Ishikawa (cell line): ENCODE results near the gene ZRANB1.

Source experiments
- CEBPB ChIP-seq: IDR thresholded peaks from 2 replicates; pipeline ENCODE4 v1.6.1; 2012
- CREB1 ChIP-seq: IDR thresholded peaks from 2 replicates; pipeline ENCODE4 v1.6.1; 2012; ENCODE audit warnings: low read depth
- EP300 ChIP-seq: IDR thresholded peaks from 2 replicates; pipeline ENCODE4 v1.6.1; 2012; ENCODE audit warnings: borderline replicate concordance
- NFIC ChIP-seq: IDR thresholded peaks from 2 replicates; pipeline ENCODE4 v1.6.1; 2012
- RAD21 ChIP-seq: IDR thresholded peaks from 2 replicates; pipeline ENCODE4 v1.6.1; 2012; ENCODE audit warnings: low read depth
- TAF1 ChIP-seq: IDR thresholded peaks from 2 replicates; pipeline ENCODE4 v1.6.1; 2012; ENCODE audit warnings: low read depth, mild to moderate bottlenecking
- TCF12 ChIP-seq: IDR thresholded peaks from 2 replicates; pipeline ENCODE4 v1.6.1; 2012; ENCODE audit warnings: low read depth
- TEAD4 ChIP-seq: IDR thresholded peaks from 2 replicates; pipeline ENCODE4 v1.6.1; 2012
- YY1 ChIP-seq: IDR thresholded peaks from 2 replicates; pipeline ENCODE4 v1.6.1; 2012; ENCODE audit warnings: low read depth
- ZBTB7A ChIP-seq: IDR thresholded peaks from 2 replicates; pipeline ENCODE4 v1.6.1; 2012; ENCODE audit warnings: low read depth
- TF ChIP-seq, protein P1 (sequence below): IDR thresholded peaks from 2 replicates; pipeline ENCODE4 v1.6.1; 2012; ENCODE audit warnings: low read depth, mild to moderate bottlenecking
- TF ChIP-seq, protein P2 (sequence below): IDR thresholded peaks from 2 replicates; pipeline ENCODE4 v1.6.1; 2012

DNA sequence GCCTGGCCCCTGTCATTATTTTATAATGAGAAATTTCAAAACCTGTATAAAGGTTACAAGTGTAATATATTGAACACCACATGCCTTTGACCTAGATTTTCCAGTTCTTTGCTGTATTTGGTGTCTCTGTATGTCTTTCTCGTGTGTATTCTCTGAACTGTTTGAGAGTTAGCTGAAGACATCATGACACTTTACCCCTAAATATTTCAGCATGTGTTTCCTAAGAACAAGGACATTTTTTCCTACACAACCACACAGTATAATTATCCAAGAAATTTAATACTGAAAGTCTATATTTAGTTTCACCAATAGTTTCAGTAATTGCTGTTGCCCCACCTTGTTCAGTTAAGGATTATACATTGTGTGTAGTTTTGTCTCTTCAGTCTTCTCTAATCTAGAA, 14.8 kb downstream of the ZRANB1 start:
- TF ChIP-seq EP300 (no peak), TCF12 (no peak), CEBPB (no peak), TEAD4 (no peak), YY1 (no peak), ZBTB7A (no peak), RAD21 (no peak), TAF1 (no peak), CREB1 (no peak), NFIC (no peak)
- TF ChIP-seq, protein P1, sequence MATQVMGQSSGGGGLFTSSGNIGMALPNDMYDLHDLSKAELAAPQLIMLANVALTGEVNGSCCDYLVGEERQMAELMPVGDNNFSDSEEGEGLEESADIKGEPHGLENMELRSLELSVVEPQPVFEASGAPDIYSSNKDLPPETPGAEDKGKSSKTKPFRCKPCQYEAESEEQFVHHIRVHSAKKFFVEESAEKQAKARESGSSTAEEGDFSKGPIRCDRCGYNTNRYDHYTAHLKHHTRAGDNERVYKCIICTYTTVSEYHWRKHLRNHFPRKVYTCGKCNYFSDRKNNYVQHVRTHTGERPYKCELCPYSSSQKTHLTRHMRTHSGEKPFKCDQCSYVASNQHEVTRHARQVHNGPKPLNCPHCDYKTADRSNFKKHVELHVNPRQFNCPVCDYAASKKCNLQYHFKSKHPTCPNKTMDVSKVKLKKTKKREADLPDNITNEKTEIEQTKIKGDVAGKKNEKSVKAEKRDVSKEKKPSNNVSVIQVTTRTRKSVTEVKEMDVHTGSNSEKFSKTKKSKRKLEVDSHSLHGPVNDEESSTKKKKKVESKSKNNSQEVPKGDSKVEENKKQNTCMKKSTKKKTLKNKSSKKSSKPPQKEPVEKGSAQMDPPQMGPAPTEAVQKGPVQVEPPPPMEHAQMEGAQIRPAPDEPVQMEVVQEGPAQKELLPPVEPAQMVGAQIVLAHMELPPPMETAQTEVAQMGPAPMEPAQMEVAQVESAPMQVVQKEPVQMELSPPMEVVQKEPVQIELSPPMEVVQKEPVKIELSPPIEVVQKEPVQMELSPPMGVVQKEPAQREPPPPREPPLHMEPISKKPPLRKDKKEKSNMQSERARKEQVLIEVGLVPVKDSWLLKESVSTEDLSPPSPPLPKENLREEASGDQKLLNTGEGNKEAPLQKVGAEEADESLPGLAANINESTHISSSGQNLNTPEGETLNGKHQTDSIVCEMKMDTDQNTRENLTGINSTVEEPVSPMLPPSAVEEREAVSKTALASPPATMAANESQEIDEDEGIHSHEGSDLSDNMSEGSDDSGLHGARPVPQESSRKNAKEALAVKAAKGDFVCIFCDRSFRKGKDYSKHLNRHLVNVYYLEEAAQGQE: no peak
- TF ChIP-seq, protein P2, sequence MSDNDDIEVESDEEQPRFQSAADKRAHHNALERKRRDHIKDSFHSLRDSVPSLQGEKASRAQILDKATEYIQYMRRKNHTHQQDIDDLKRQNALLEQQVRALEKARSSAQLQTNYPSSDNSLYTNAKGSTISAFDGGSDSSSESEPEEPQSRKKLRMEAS: no peak
